Stimulated activated CD8-positive, alpha-beta memory T cell treated with anti-CD3 and anti-CD28 coated beads, Interleukin-4, amount 100 ng/mL, for 24 hours (primary cell): ENCODE measurements around the gene SERINC5.
"Not testable (repeated sequence)": the region's sequence is repeated elsewhere in the genome, so short reads cannot be mapped to it uniquely, and the experiment has no call there.

Experiments
- DNase-seq: peaks from one replicate; pipeline ENCODE4 v3.0.0-alpha.2; 2020; ENCODE audit warnings: low read depth

Gene SERINC5

GRCh38 chr5:80198399-80198798 lies 57.4 kb downstream of the SERINC5 start:
- DNase-seq: no peak

DNA sequence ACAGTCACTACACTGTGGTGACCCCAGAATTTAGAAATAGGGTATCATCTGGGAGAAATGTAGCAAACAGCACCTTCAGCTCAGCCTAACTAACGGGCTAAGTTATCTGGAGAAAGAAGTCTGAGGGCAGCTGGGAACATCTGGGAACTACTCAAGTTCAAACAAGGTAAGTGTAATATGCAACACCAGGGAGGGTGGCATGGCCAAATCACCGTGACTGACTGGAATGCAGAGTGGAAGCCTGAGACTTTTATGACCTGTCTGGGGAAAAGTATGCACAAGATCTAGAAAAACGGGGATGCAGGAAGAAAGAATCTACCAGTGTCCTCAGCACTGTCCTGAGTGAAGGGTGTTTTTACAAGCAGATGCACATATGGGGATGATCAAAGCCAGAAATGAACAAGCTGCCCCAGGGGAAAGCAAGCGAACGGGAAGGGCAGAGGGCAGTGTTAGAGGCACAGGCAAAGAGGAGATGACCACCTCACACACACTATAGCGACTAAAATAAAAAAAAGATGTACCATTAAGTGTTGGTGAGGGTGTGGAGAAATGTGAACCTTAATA lies 59.9 kb downstream of the SERINC5 start:
- DNase-seq: no peak

GRCh38 chr5:80194468-80194867 lies 61.4 kb downstream of the SERINC5 start:
- DNase-seq: no peak

- DNase-seq: no peak
Observed at GRCh38 chr5:80193401-80193800, 62.4 kb downstream of the SERINC5 start.

- DNase-seq: no peak
Observed at GRCh38 chr5:80192507-80193241, 63.2 kb downstream of the SERINC5 start.

GRCh38 chr5:80191991-80192398 lies 63.9 kb downstream of the SERINC5 start:
- no peak for DNase-seq

DNA sequence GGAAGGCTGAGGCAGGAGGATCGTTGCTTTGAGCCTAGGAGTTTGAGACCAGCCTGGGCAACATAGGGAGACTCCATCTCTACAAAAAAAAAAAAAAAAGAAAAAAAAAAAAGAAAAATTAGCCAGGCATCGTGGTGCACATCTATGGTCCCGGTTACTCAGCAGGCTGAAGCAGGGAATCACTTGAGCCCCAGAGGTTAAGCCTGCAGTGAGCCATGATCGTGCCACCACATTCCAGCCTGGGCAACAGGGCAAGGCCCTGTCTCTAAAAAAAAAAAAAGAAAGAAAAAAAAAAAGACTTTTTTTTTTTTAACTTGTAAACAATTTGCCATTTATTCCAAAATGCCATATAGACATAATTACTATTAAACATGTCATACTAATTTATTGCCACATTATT lies 64.5 kb downstream of the SERINC5 start:
- DNase-seq: no peak

- no peak for DNase-seq
Observed at GRCh38 chr5:80190960-80191359, 64.9 kb downstream of the SERINC5 start.

- DNase-seq: no peak
Observed at GRCh38 chr5:80189701-80190100, 66.1 kb downstream of the SERINC5 start.

- no peak for DNase-seq
Observed at GRCh38 chr5:80189201-80189600, 66.6 kb downstream of the SERINC5 start.

GRCh38 chr5:80187421-80188090 lies 68.3 kb downstream of the SERINC5 start:
- DNase-seq: no peak

DNA sequence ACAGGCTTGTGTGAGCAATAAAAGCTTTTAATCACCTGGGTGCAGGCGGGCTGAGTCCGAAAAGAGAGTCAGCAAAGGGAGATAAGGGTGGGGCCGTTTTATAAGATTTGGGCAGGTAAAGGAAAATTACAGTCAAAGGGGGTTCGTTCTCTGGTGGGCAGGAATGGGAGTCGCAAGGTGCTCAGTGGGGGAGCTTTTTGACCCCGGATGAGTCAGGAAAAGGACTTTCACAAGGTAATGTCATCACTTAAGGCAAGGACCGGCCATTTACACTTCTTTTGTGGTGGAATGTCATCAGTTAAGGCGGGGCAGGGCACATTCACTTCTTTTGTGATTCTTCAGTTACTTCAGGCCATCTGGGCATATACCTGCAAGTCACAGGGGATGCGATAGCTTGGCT lies 70.3 kb downstream of the SERINC5 start:
- DNase-seq: not testable (repeated sequence)

DNA sequence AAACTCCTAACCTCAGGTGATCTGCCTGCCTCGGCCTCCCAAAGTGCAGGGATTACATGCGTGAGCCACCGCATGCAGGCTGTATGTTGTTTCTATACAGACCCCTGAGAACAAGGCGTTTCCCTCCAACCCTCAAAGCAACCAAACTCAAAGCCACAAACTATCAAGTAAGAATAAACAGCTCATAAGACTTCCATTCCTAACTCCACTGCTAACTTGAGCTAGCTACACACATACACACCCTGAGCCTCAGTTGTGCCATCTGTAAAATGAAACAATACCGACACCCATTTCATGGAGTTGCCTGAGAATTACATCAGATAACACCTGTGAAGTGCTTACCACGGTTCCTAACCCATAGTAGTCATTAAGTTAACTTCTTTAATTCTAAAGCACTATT lies 70.8 kb downstream of the SERINC5 start:
- DNase-seq: no peak

DNA sequence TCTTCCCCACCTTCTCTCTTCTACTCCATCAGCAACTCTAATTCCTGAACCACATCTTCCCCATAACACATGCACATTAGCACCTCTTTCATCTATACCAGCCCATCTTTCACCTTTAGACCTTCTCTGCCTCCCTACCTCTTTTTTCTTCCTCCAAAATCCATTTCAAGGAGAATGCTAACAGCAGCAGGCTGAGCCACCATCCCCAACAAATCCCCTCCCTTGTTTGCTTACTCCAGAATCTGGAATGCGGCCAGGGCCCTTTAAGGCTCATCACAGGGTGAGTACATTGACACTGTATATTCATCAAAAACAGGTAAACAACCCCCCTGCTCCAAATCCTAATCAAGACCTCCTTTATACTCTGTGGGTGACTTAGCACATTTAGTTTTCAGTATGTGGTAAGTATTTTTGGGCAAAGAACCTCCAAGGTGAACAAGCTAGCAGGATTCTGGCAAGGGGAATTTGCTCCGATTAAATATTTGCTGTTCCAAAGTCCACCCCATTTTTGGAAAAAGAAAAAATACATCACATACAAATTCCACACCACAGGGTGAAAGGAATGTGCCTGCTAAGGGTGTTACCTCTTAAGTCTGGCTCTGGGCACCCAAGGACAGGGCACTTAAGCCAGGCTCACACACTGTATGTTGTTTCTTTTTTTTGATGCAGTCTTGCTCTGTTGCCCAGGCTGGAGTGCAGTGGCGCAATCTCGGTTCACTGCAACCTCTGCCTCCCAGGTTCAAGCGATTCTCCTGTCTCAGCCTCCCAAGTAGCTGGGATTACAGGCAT lies 71.4 kb downstream of the SERINC5 start:
- DNase-seq: no peak

DNA sequence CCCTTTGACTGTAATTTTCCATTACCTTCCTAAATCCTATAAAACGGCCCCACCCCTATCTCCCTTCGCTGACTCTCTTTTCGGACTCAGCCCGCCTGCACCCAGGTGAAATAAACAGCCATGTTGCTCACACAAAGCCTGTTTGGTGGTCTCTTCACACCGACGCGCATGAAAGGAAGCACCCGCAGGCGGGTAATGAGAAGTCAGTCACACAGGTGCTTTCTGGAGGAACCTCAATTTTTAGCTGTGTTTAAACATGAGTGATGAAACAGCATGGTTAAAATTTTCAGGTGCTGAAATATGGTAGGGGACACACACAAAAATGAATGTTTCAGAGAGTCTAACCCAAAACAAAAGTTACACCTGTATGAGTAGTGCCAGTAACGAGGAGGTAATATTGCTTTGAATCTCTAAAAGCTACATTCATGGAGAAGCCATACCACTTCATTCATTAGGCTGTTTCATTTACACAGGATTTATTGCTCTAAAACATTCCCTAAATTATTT lies 72.1 kb downstream of the SERINC5 start:
- DNase-seq: not testable (repeated sequence)

DNA sequence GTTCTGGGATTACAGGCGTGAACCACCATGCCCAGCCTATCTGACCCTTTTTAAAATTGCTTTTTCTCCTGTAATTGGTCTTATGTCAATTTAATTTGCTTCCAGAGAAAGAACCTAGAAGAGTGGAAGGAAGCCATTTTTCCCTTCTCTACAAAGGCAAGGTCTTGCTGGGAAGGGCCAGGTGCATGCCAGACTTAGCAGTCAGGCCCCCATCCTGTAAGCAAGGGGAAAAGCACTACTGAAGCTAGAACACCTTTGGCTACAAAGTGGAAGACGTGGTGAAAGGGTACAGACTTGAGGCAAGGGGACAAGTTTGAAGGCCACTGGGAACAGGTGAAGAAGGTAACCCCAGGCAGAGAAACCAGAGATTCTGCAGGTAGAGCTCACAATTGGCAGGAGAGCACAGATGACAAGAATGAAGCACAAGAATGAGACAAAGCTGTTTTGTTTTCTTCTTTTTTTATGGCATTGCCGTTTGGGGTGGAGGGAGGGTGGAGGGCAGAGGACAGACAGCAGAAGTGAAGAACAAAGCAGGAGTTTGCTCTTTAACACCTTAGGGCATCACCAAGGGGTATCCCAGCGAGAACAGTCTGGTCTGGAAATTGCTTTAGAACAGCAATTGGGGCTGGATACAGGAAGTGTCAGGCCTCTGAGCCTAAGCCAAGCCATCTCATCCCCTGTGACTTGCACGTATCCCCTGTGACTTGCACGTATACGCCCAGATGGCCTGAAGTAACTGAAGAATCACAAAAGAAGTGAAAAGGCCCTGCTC lies 72.9 kb downstream of the SERINC5 start:
- no peak for DNase-seq

- DNase-seq: no peak
Observed at GRCh38 chr5:80181618-80182211, 74.1 kb downstream of the SERINC5 start.

GRCh38 chr5:80177236-80177635 lies 78.6 kb downstream of the SERINC5 start:
- no peak for DNase-seq

DNA sequence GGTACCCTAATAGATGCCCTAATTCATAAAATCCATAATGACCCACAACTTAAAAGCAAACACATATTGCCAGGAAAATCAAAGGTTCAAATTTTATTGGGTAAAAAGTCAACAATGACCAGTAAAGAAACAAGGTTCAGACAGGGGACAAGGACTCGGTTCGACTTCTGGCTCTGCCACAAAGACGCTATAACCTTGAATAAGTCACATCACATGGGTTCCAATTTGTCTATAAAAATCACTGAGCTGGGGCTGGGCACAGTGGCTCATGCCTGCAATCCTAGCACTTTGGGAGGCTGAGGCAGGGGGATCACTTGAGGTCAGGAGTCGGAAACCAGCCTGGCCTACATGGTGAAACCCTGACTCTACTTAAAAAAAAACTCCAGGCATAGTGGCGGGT lies 80.5 kb downstream of the SERINC5 start:
- no peak for DNase-seq

GRCh38 chr5:80174790-80175189 lies 81.1 kb downstream of the SERINC5 start:
- DNase-seq: no peak

DNA sequence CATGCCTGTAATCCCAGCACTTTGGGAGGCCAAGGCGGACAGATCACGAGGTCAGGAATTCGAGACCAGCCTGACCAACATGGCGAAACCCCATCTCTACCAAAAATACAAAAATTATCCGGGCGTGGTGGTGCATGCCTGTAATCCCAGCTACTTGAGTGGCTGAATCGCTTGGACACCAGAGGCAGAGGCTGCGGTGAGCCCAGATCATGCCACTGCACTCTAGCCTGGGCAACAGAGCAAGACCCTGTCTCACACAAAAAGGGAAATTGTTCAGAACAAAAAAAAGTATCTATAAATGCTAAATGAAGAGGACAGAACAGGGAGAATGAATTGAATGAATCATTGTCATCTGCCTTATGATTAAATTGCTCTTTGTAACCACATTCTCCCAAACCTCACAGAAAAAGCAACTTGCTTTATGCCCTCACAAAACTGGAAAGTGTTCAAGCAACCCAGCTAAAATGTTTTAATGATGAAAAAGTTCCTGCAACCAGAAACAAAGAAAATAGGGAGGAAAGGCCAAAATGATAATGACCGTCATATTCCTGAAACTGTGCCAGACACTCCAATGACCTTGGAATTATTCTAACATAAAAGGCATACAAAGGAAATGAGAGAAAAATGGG lies 83.7 kb downstream of the SERINC5 start:
- DNase-seq: no peak
